HG02588 (cell line): ENCODE data around the gene MTX2.

Experiments used
- ATAC-seq: cut with Tn5 transposase; IDR thresholded peaks from one replicate; pipeline ENCODE4 v1.9.1; 2021; ENCODE audit warnings: mild to moderate bottlenecking, moderate library complexity; ENCODE audit not compliant: unreplicated experiment

MTX2 gene

GRCh38 chr2:176269319-176270099, at the start of gene MTX2:
Gene MTX2 (plus strand): TSS chr2:176269442. CDS start chr2:176269630, 188 bp downstream.
- peak; percentile 97 for ATAC-seq

GRCh38 chr2:176227874-176228273, 41.4 kb upstream of the MTX2 start:
- no peak for ATAC-seq

GRCh38 chr2:176234156-176234555, 35.1 kb upstream of the MTX2 start:
- ATAC-seq, result no peak

GRCh38 chr2:176234940-176235339, 34.3 kb upstream of the MTX2 start:
- no peak for ATAC-seq

GRCh38 chr2:176237456-176237855, 31.8 kb upstream of the MTX2 start:
- ATAC-seq, result no peak

GRCh38 chr2:176239031-176239430, 30.2 kb upstream of the MTX2 start:
- no peak for ATAC-seq

- no peak for ATAC-seq
Measured at GRCh38 chr2:176240301-176240700, 28.9 kb upstream of the MTX2 start.

GRCh38 chr2:176242276-176242675, 27.0 kb upstream of the MTX2 start:
- no peak for ATAC-seq

GRCh38 chr2:176246331-176246730, 22.9 kb upstream of the MTX2 start:
- no peak for ATAC-seq

GRCh38 chr2:176247859-176248258, 21.4 kb upstream of the MTX2 start:
- no peak for ATAC-seq

- no peak for ATAC-seq
Measured at GRCh38 chr2:176251928-176252327, 17.3 kb upstream of the MTX2 start.

- ATAC-seq, result no peak
Measured at GRCh38 chr2:176260689-176261088, 8.6 kb upstream of the MTX2 start.

- no peak for ATAC-seq
Measured at GRCh38 chr2:176261136-176261535, 8.1 kb upstream of the MTX2 start.

GRCh38 chr2:176268976-176269318, 295 bp upstream of the MTX2 start:
- ATAC-seq, result no peak

- no peak for ATAC-seq
Measured at GRCh38 chr2:176270100-176270750, 983 bp downstream of the MTX2 start.

- no peak for ATAC-seq
Measured at GRCh38 chr2:176272870-176273459, 3.7 kb downstream of the MTX2 start.

GRCh38 chr2:176278927-176279326, 9.7 kb downstream of the MTX2 start:
- no peak for ATAC-seq

- no peak for ATAC-seq
Measured at GRCh38 chr2:176280156-176280555, 10.9 kb downstream of the MTX2 start.

GRCh38 chr2:176280867-176281658, 11.8 kb downstream of the MTX2 start:
- ATAC-seq, result no peak

- ATAC-seq, result no peak
Measured at GRCh38 chr2:176283291-176284068, 14.2 kb downstream of the MTX2 start.
